Endothelial cell of umbilical vein (primary cell): ENCODE data around the gene MLLT11. TPM values are rescaled to one million over a fixed set of nuclear protein-coding genes. Genes with fewer than 3 reads are reported as not detected.
A peak's percentile ranks its signal among the peaks of the same experiment; 100 is the strongest.

ENCODE experiments used
- BruUV-seq: library from RNA; stranded (reverse); fragments of 400-500 nt; replicated peaks from 2 replicates; lab custom pipeline; 2021; lab: Mats Ljungman, UMichigan
- CTCF ChIA-PET: fragments of 300-600, 350-600 bp; sonication (Branson Sonifier 250); formaldehyde crosslinking; loops from one replicate; lab custom pipeline; 2021; ENCODE audit warnings: antibody characterized with exemption, inconsistent platforms; lab: Charles Lee
- POLR2A ChIA-PET: fragments of 300-600, 350-600 bp; sonication (Branson Sonifier 250); formaldehyde crosslinking; loops from one replicate; lab custom pipeline; 2021; ENCODE audit warnings: antibody characterized with exemption, inconsistent platforms; lab: Charles Lee
- DNase-seq: peaks from one replicate; pipeline ENCODE4 v3.0.0-alpha.2; 2011; ENCODE audit warnings: low read depth, low spot score
- FAIRE-seq: peaks from 2 replicates; lab custom pipeline; 2011; peaks lifted over from hg19 to GRCh38; lab: Jason Lieb, UNC
- H2AFZ ChIP-seq: 2 replicates; pipeline ENCODE4 v1.6.0; 2012; ENCODE audit warnings: low read depth, low read length, control low read depth, inconsistent platforms
- H3K27ac ChIP-seq: 2 replicates; pipeline ENCODE4 v1.5.1; 2011; ENCODE audit warnings: low read depth, mild to moderate bottlenecking, control low read depth, low read length, moderate library complexity; ENCODE audit not compliant: insufficient read depth
- H3K27me3 ChIP-seq, 2 experiments: 2 replicates each; pipeline versions ENCODE4 v1.6.0 to v1.6.1; 2011; ENCODE audit warnings: low read length in 2 of 2, mixed read lengths in 1 of 2; ENCODE audit not compliant: control insufficient read depth in 2 of 2, insufficient read depth in 2 of 2
- H3K36me3 ChIP-seq, 2 experiments: 2 replicates in 1 of 2; 3 replicates in 1 of 2; pipeline ENCODE4 v1.5.1; 2011; ENCODE audit warnings: low read length in 2 of 2, mild to moderate bottlenecking in 1 of 2, moderate library complexity in 1 of 2; ENCODE audit not compliant: control insufficient read depth in 2 of 2, insufficient read depth in 2 of 2; ENCODE audit errors: extremely low read depth in 1 of 2
- H3K4me1 ChIP-seq: 3 replicates; pipeline ENCODE4 v1.5.1; 2011; ENCODE audit warnings: mild to moderate bottlenecking, low read length; ENCODE audit not compliant: control insufficient read depth, insufficient read depth; ENCODE audit errors: extremely low read depth
- H3K4me2 ChIP-seq: 2 replicates; pipeline ENCODE4 v1.6.1; 2011; ENCODE audit warnings: low read length, control low read depth, mixed read lengths; ENCODE audit not compliant: insufficient read depth
- H3K4me3 ChIP-seq, 3 experiments: fragments of 200-600 bp in 1 of 3; sonication (generic), shearing (Covaris generic) in 1 of 3; replicated peaks in 1 of 3; 2 replicates each; pipeline ENCODE4 v1.5.1; 2011 to 2016; ENCODE audit warnings: control low read depth in 3 of 3, low read length in 3 of 3, mild to moderate bottlenecking in 2 of 3, inconsistent platforms in 1 of 3, low read depth in 1 of 3, moderate library complexity in 1 of 3; ENCODE audit not compliant: insufficient read depth in 1 of 3
- H3K79me2 ChIP-seq: 2 replicates; pipeline ENCODE4 v1.6.0; 2012; ENCODE audit warnings: low read length, inconsistent platforms; ENCODE audit not compliant: control insufficient read depth, insufficient read depth
- H3K9ac ChIP-seq: replicated peaks from 2 replicates; pipeline ENCODE3; 2011; ENCODE audit warnings: low read length, control low read depth; ENCODE audit not compliant: insufficient read depth; ENCODE audit errors: extremely low read depth
- H3K9me1 ChIP-seq: replicated peaks from 3 replicates; pipeline ENCODE4 v1.6.0; 2011; ENCODE audit warnings: mild to moderate bottlenecking, low read length; ENCODE audit not compliant: control insufficient read depth, insufficient read depth; ENCODE audit errors: extremely low read depth
- H3K9me3 ChIP-seq: replicated peaks from 2 replicates; pipeline ENCODE4 v1.5.1; 2012; ENCODE audit warnings: low read length, inconsistent platforms; ENCODE audit not compliant: control insufficient read depth, insufficient read depth
- H4K20me1 ChIP-seq: replicated peaks from 2 replicates; pipeline ENCODE3; 2011; ENCODE audit warnings: mild to moderate bottlenecking, low read length; ENCODE audit not compliant: control insufficient read depth, insufficient read depth; ENCODE audit errors: extremely low read depth
- CTCF ChIP-seq, 2 donors: IDR thresholded peaks; 1 replicate in 1 of 2; 2 replicates in 1 of 2; pipeline ENCODE4 v1.5.1; 2011; ENCODE audit warnings: low read length in 2 of 2, mild to moderate bottlenecking in 2 of 2, moderate library complexity in 2 of 2, control low read depth in 1 of 2, inconsistent platforms in 1 of 2, low read depth in 1 of 2; ENCODE audit not compliant: insufficient read depth in 1 of 2; ENCODE audit errors: extremely low read depth in 1 of 2
- EZH2 ChIP-seq: IDR thresholded peaks from 2 replicates; pipeline ENCODE4 v1.6.1; 2012; ENCODE audit warnings: borderline replicate concordance, low read depth, mild to moderate bottlenecking, moderate library complexity, low read length, inconsistent platforms; ENCODE audit not compliant: severe bottlenecking
- FOS ChIP-seq: IDR thresholded peaks from 2 replicates; pipeline ENCODE4 v1.6.1; 2011; ENCODE audit warnings: mild to moderate bottlenecking, low read length, moderate library complexity, borderline replicate concordance; ENCODE audit not compliant: insufficient read depth
- GATA2 ChIP-seq: IDR thresholded peaks from 2 replicates; pipeline ENCODE4 v1.7.0; 2011; ENCODE audit warnings: low read depth, mild to moderate bottlenecking, moderate library complexity, mixed read lengths, low read length; ENCODE audit not compliant: insufficient read length, insufficient read depth
- JUN ChIP-seq: IDR thresholded peaks from 2 replicates; pipeline ENCODE4 v1.6.1; 2011; ENCODE audit warnings: borderline replicate concordance, low read depth; ENCODE audit not compliant: insufficient read length, insufficient read depth
- MYC ChIP-seq: IDR thresholded peaks from one replicate; pipeline ENCODE4 v1.6.1; 2011; ENCODE audit warnings: mild to moderate bottlenecking, low read depth, low read length
- POLR2A ChIP-seq: IDR thresholded peaks from 2 replicates; pipeline ENCODE4 v1.6.1; 2012; ENCODE audit warnings: low read depth, mild to moderate bottlenecking, control low read depth, low read length
- POLR2AphosphoS5 ChIP-seq: IDR thresholded peaks from 2 replicates; pipeline ENCODE4 v1.6.1; 2012; ENCODE audit warnings: low read depth, mild to moderate bottlenecking, control low read depth, low read length, moderate library complexity; ENCODE audit not compliant: insufficient read depth
- dilution Hi-C: fragments of 300-500 bp; cut with MboI; formaldehyde crosslinking; loops from one replicate; pipeline ENCODE4 v1.15.0; 2019; ENCODE audit warnings: low sequenced_read_pairs; ENCODE audit not compliant: extremely low pct_ligation_motif_present
- intact Hi-C: fragments of 100-400 bp; cut with micrococcal nuclease; formaldehyde crosslinking; loops from one replicate; pipeline ENCODE4 v1.10.0; 2022
- polyA plus RNA-seq, 4 experiments: library from polyadenylated mRNA; depleted of rRNA in 3 of 4; stranded (reverse) in 3 of 4; unstranded in 1 of 4; fragments of >200 nt; gene quantifications; 2 replicates each; pipeline versions ENCODE4 v1.2.1 to v1.2.3, GENCODE V29; 2011 to 2012; ENCODE audit warnings: missing spikeins in 1 of 4
- total RNA-seq: library from RNA; stranded (reverse); gene quantifications from 2 replicates; pipeline ENCODE4 v1.2.3, GENCODE V29; 2021
- TF ChIP-seq, protein P1 (sequence below): IDR thresholded peaks from 2 replicates; pipeline ENCODE4 v1.6.1; 2011; ENCODE audit not compliant: insufficient read depth, insufficient read length

Gene MLLT11
- total and polyA plus RNA-seq, 2 donors (not counting 3 experiments of a cell fraction or from before 2014, with no cell fraction given): 25.2 to 26.5 TPM

DNA sequence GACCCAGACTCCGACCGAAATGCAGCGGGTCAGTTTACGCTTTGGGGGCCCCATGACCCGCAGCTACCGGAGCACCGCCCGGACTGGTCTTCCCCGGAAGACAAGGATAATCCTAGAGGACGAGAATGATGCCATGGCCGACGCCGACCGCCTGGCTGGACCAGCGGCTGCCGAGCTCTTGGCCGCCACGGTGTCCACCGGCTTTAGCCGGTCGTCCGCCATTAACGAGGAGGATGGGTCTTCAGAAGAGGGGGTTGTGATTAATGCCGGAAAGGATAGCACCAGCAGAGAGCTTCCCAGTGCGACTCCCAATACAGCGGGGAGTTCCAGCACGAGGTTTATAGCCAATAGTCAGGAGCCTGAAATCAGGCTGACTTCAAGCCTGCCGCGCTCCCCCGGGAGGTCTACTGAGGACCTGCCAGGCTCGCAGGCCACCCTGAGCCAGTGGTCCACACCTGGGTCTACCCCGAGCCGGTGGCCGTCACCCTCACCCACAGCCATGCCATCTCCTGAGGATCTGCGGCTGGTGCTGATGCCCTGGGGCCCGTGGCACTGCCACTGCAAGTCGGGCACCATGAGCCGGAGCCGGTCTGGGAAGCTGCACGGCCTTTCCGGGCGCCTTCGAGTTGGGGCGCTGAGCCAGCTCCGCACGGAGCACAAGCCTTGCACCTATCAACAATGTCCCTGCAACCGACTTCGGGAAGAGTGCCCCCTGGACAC is 12.1 kb upstream of the MLLT11 start:
- no peaks in the 10 kb centered on the region for H3K27me3 ChIP-seq
- CTCF ChIA-PET: interaction anchor here (0.7 to 3.0 kb wide), 20 partner anchors 8 to 108 kb away, joined by 3 to 29 read pairs (median 4); partner anchors contain the start of genes BNIPL, CDC42SE1, CERS2 and GABPB2
- H4K20me1 ChIP-seq: no peaks in the 10 kb centered on the region
- H3K36me3 ChIP-seq: peaks cover 10 to 12% of the 10 kb centered on the region in 2 experiments
- H2AFZ ChIP-seq: peak overlapping the region; percentile 90
- TSS peak; percentile 67 for BruUV-seq
- POLR2A ChIA-PET: interaction anchor here (1.3 kb wide), 1 partner anchor 10 kb away, joined by 3 read pairs; no protein-coding TSS in a partner anchor
- peak overlapping the region; percentile 66 to 76 (median 73) for H3K4me3 ChIP-seq
- peaks cover 8% of the 10 kb centered on the region for H3K4me1 ChIP-seq
- DNase-seq: peak; percentile 84
- H3K9me1 ChIP-seq: no peaks in the 10 kb centered on the region
- peak overlapping the region; percentile 59 for H3K9ac ChIP-seq
- intact Hi-C loops: loop anchor here (1.0 kb wide), 4 partner anchors 11 to 69 kb away; partner anchors contain the start of genes CDC42SE1 and PRUNE1
- dilution Hi-C loops: no loop called here
- FAIRE-seq: peak; percentile 80
- H3K9me3 ChIP-seq: no peaks in the 10 kb centered on the region
- peak overlapping the region; percentile 74 for H3K4me2 ChIP-seq
- no peaks in the 10 kb centered on the region for H3K79me2 ChIP-seq
- peak overlapping the region; percentile 26 for H3K27ac ChIP-seq
- TF ChIP-seq, protein P1, sequence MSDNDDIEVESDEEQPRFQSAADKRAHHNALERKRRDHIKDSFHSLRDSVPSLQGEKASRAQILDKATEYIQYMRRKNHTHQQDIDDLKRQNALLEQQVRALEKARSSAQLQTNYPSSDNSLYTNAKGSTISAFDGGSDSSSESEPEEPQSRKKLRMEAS: peak; percentile 29
- TF ChIP-seq MYC (no peak), EZH2 (no peak), FOS (no peak), GATA2 (no peak), JUN (no peak), CTCF (IDR thresholded peaks at IDR 0.05; ENCODE audit: extremely low read depth in 1 of 2, insufficient read depth in 1 of 2, low read depth in 1 of 2, low read length in 2 of 2) (peak; percentile 40 to 74), POLR2A (peak; percentile 65), POLR2AphosphoS5 (peak; percentile 58)
